SW 1271 (cell line): ENCODE results near the gene BCL3.
"Not testable (repeated sequence)": the region's sequence is repeated elsewhere in the genome, so short reads cannot be mapped to it uniquely, and the experiment has no call there.

Source experiments
- DNase-seq, 2 experiments: peaks; one replicate each; lab custom pipeline; 2025; lab: John Stamatoyannopoulos, UW

BCL3 gene

DNA sequence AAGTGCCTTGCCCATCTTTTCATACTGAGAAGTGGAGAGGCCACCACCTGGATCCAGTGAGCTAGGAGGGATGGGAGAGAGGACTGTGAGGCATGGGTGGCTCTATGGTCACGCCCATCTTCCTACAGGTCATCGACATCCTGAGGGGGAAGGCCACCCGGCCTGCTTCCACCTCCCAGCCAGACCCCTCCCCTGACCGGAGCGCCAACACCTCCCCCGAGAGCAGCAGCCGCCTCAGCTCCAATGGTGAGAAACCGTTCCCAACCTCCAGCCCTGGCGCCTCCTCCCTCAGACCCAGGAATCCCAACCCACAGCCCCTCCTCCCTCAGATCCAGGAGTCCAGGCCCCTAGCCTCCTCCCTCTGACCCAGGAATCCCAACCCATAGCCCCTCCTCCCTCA is 10.1 kb downstream of the BCL3 start:
- DNase-seq, result no peak

DNA sequence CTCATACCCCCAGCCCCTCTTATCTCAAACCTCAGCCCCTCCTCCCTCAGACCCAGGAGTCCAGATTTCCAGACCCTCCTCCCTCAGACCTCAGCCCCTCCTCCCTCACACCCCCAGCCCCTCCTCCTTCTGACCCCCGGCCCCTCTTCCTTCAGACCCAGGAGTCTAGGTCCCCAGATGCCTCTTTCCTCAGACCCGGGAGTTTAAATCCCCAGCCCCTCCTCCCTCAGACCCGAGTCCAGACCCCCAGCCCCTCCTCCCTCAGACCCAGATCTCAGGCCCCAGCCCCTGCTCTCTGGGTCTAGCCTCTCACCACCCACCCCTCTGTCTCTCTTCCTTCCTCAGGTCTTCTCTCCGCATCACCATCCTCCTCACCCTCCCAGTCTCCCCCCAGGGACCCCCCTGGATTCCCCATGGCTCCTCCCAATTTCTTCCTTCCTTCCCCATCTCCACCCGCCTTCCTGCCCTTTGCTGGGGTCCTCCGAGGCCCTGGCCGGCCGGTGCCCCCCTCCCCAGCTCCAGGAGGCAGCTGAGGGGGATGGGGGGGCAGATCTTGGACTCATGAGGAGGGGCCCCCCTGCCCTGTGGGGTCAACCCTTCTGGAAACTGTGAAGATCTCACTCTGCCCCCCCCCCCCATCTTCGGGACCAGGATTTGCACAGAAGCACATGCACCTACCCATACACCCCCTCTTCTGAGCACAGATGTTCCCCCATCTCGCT is 10.7 kb downstream of the BCL3 start:
- DNase-seq, result no peak

DNA sequence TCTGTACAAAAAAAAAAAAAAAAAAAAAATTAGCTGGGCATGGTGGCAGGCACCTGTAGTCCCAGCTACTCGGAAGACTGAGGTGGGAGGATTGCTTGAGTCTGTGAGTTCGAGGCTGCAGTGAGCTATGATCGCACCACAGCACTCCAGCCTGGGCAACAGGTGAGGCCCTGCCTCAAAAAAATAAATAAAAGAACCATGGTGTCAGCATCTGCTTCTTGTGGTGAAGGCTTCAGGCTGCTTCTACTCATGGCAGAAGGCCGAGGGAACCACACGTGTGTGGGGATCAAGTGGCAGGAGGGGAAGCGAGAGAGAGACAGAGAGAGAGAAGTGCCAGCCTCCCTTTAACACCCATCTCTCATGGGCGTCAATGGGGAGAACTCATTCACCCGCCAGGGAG is 13.5 kb downstream of the BCL3 start:
- no peak for DNase-seq

DNA sequence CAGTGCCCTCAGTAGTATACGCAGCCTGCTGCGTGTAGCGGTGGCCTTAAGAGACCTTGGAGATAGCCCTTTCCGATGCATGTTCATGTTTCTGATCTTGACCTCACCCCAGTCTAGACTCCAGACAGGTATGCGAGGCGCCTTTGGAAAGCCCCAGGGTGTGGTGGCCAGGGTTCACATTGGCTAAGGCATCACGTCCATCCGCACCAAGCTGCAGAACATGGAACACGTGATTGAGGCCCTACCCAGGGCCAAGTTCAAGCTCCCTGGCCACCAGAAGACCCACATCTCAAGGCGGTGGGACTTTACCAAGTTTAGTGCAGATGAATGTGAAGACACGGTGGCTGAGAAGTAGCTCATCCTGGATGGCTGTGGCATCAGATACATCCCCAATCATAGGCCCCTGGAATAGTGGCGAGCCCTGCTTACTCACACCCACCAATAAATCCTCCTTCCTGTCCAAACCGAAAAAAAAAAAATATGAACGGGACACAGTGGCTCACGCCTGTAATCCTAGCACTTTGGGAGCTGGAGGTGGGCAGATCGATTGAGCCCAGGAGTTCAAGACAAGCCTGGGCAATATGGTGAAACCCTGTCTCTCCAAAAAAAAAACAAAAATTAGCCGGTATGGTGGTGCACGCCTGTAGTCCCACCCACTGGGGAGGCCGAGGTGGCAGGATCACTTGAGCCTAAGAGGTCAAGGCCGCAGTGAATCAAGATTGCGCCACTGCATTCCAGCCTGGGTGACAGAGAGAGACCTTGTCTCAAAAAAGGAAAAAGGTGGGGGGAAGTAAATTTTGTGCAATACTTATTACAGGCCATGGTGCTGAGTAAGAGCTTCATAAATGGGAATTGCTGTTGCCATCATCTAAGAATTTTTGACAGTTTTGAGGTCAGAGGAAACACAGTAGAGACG is 16.8 kb downstream of the BCL3 start:
- no peak for DNase-seq

DNA sequence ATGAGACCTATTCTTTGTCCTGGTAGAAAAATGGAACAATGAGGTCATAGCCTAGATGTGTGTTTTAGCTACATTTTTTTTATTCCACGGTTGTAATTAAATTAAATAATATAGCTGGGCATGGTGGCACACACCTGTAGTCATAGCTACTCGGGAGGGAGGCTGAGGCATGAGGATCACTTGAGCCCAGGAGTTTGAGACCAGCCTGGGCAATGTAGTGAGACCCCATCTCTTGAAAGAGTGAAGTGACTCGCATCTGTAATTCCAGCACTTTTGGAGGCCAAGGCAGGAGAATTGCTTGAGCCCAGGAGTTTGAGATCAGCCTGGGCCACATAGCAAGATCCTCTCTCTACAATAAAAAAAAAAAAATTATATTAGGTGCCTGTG is 17.4 kb downstream of the BCL3 start:
- no peak for DNase-seq

DNA sequence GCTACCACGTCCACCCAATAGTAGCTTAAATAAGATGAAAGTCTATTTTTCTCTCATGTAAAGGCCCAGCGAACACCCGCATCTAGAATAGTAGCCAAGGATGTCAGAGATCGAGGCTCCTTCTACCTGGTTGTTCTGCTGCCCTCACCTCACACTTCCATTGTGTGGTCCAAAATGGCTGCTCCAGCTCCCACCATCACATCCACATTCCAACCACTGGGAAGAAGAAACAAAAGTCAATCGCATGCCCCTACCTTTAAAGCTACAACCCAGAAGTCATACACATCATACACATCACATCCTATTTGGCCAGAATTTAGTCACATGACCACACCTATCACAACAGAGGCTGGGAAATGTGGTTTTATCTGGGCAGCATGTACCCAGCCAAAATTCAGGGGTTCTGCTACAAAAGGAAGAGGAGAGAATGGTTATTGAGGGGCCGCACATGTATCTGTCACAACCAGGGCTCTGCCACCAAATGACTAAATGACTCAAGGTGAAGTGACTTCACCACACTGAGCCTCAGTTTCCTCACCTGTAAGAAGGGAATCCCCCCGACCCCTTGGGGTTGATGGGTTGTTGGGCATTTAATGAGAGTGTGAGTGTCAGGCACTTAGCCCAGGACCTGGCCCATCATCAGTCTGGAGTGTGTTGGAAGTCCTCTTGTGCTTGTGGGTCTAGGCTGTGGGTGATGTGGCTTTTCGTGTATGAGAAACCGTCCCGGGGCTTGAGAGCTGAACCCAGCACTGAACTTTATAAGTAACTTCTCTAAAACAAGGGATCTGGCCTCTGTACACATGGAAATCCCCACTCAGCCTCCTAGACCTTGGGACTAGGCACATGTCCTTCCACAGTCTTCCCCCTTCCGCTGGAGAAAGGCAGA is 19.0 kb downstream of the BCL3 start:
- no peak for DNase-seq

DNA sequence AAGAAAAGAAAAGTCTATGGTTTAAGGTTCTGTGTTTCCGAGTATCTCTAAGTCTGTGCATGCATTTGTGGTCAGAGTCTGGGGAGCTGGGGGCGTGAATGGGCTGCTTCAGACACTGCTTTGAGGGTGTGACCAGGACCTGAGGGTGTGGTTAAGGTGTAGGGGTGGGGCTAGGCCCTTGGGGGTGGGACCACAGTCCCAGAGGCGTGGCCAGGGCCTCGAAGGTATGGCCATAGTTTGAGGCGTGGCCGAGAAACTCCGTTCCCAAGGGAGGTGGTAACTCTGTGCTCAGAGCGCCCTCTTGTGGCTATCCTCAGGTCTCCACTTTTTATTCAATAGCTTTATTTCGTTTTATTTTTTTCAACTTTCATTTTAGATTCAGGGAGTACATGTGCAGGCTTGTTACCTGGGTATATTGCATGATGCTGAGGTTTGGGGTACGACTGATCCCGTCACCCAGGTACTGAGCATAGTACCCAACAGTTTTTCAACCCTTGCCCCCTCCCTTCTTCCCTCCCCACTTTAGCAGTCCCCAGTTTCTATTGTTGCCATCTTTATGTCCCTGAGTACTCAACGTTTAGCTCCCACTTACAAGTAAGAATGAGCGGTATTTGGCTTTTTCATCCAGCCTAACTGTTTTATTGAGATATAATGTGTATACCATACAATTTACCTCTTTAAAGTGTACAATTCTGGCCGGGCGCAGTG is 22.2 kb downstream of the BCL3 start:
- peak; percentile 74 to 89 for DNase-seq

DNA sequence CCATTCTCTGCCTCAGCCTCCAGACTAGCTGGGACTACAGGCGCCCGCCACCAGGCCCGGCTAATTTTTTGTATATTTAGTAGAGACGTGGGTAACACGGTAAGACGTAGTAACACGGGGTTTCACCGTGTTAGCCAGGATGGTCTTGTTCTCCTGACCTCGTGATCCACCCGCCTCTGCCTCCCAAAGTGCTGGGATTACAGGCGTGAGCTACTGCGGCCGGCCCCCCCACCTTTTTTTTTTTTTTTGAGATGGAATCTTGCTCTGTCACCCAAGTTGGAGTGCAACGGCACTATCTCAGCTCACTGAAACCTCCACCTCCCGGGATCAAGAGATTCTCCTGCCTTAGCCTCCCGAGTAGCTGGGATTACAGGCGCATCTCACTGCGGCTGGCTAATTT is 23.6 kb downstream of the BCL3 start:
- DNase-seq, result not testable (repeated sequence)

DNA sequence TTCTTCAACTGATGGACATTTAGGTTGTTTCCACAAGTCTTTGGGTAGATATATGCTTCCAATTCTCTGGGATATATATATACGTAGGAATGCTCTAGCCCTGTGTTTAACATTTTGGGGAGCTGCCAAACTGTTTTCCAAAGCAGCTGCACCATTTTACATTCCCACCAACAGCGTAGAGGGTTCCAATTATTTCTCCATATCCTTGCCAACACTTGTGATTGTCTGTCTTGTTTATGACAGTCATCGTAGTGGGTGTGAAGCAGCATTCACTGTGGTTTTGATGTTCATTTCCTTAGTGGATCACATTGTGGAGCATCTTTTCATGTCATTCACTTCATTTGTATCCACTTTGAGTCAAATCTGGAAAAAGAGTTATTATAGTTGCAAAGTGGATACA is 24.5 kb downstream of the BCL3 start:
- no peak for DNase-seq

DNA sequence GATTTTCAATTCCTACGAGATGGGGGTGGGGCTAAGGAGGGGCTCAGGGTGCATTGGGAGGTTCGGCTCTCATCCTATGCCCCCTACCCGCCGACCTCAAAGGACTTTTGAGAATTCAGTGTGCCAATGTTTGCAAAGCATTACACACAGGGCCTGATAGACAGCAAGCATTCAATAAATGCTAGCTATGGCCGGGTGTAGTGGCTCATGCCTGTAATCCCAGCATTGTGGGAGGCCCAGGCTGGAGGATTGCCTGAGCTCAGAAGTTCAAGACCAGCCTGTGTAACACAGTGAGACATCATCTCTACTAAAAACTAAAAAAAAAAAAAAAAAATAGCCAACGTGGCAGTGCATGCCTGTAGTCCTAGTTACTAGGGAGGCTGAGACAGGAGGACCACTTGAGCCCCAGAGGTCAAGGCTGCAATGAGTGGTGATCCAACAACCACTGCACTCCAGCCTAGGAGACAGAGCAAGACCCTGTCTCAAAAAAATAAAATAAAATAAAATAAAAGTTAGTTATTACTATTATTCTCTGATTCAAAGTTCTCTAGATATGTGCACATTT is 27.2 kb downstream of the BCL3 start:
- DNase-seq, result no peak

DNA sequence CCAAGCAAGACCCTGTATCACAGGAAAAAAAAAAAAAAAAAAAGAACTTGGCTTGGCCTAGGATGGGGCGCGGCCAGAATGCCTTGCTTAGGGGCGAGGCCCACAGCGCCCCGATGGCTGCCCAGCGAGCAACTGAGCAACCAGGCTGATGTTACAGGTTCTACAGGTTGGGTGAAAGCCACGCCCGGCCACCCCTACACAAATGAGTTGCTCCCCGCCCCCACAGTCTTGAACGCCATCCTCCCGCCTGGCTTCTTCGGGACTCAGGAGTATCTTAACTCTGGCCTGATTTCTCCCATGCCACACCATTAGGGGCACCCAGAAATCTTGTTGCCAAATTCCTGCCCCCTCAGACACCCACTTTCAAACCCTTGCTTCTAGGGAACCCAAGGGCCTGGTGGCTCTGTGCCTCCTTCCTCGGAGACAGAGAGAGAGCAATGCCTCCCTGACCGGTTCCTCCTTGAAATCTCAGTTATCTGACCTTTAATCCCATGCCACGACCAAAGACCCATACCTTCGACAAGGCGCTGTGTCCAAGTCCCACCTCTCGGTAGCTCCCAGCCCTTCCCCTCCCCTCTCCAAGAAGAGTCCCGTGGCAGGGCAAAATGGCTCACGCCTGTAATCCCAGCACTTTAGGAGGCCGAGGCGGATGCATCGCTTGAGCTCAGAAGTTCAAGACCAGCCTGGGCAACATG is 28.0 kb downstream of the BCL3 start:
- DNase-seq, result no peak

DNA sequence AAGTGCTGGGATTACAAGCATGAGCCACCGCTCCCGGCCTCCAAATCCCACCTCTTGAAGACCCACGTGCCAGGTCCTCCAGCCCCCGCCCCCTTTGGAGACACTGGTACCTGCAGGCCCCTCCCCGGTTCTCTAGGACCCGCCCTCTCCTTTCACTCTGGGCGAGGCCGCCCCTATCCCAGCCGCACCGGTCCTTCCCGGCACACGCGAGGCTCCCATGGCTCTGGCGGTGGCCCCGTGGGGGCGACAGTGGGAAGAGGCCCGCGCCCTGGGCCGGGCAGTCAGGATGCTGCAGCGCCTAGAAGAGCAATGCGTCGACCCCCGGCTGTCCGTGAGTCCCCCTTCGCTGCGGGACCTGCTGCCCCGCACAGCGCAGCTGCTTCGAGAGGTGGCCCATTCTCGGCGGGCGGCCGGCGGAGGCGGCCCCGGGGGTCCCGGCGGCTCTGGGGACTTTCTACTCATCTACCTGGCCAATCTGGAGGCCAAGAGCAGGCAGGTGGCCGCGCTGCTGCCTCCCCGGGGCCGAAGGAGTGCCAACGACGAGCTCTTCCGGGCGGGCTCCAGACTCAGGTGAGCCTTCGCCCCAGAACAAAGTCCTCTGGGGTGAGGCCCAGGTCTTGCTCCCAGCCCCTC is 29.3 kb downstream of the BCL3 start, which contains the start of gene CBLC:
Gene CBLC (plus strand): TSS at position 176 of the 633 bp plus-strand sequence. CDS start 42 bp downstream, at position 218.
- DNase-seq, result no peak

DNA sequence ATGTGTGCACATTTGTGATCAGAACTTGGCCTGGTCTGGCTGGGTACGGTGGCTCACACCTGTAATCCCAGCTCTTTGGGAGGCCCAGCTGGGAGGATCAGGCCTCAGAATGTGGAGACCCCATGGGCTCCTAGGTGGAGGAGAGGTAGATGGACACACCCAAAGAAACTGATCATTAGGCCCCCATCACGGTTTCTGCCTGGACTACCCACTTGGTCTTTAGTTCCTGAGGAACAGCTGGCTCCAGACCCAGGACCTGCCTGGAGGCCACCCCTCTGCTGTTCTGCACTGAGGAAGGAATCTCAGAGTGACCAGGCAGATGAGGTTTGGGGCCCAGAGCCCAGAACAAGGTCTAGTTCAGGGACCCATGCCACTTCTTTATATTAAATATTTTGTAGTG is 30.6 kb downstream of the BCL3 start:
- no peak for DNase-seq

DNA sequence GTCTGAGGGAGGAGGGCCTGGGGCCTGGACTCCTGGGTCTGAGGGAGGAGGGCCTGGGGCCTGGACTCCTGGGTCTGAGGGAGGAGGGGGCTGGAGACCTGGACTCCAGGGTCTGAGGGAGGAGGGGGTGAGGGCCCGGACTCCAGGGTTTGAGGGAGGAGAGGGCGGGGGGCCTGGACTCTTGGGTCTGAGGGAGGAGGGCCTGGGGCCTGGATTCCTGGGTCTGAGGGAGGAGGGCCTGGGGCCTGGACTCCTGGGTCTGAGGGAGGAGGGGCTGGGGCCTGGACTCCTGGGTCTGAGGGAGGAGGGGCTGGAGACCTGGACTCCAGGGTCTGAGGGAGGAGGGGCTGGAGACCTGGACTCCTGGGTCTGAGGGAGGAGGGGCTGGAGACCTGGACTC is 33.2 kb downstream of the BCL3 start:
- not testable (repeated sequence) for DNase-seq

DNA sequence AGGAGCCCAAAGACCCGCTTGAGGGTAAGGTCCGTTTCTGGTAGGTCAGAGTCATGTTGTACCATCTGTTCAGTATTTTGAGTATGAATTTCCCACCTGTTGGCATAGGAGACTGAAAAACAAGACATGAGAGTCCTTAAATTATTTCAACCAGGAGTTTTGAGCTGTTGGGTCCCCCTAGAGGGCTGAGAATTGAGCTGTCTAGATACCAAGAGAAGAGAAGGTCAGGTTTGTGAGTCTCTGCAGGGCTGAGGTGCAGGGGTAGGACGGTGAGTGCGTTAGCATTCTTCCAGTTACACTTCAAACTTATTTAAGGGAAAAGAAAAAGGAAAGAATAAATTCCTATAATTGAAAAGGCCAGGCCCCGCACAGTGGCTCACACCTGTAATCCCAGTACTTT is 34.2 kb downstream of the BCL3 start:
- DNase-seq, result no peak

DNA sequence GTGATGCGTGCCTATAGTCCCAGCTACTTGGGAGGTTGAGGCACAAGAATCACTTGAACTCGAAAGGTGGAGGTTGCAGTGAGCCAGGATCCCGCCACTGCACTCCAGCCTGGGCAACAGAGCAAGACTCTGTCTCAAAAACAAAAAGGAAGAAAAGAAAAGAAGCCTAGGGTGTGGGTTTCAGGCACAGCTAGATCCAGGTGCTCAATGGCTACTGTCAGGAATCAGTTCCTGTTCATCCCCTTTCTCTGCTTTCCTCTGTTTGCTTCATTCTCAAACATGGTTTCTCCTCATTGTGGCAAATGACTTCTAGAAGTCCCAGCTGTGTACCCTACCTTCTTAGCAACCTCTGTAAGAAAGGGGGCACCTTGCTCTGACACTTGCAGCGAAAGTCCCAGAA is 35.0 kb downstream of the BCL3 start:
- DNase-seq, result no peak

DNA sequence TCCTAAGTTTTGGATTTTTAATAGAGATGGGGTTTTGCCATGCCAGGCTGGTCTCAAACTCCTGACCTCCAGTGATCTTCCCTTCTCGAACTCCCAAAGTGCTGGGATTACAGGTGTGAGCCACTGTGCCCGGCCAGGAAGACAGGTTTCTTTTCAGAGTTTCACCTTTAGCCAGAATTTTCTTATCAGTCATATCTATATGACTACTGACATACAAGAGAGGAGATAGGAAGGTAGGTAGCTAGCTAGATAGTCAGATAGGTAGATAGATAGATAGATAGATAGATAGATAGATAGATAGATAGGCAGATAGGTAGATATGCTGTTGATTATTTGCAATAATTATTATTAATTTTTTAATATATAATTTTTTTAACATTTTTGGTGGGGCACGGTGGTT is 36.8 kb downstream of the BCL3 start:
- DNase-seq, result no peak

DNA sequence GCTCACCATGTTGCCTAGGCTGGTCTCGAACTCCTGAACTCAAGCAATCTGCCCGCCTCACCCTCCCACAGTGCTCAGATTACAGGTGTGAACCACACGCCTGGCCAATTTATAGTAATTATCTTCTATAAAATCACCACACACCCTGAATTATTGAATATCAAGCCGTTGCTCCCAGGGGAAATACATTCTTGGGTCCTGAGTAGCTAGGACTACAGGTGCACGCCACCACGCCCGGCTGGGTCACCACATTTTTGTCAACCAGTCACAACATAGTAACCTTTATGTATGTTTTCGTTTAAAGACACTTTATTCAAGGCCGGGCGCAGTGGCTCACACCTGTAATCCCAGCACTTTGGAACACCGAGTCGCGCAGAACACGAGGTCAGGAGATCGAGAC is 37.5 kb downstream of the BCL3 start:
- no peak for DNase-seq

DNA sequence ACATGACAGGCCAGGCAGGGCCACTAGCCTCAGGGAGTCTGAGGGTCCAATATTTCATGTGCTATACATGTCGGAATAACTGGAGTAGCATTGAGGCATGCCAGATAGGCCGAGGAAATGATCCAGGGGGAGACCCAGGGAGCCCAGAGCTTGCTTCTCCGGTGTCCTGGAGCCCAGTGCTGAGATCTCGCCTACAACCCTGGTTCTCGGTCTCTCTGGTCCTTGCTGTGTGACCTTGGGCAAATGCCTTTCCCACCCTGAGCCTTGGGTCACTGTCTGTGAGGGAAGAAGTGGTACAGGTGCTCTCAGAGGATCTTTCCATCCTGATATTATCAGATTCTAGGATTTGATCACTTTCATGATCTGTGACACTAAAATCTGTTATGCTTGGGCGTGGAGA is 40.5 kb downstream of the BCL3 start:
- no peak for DNase-seq

DNA sequence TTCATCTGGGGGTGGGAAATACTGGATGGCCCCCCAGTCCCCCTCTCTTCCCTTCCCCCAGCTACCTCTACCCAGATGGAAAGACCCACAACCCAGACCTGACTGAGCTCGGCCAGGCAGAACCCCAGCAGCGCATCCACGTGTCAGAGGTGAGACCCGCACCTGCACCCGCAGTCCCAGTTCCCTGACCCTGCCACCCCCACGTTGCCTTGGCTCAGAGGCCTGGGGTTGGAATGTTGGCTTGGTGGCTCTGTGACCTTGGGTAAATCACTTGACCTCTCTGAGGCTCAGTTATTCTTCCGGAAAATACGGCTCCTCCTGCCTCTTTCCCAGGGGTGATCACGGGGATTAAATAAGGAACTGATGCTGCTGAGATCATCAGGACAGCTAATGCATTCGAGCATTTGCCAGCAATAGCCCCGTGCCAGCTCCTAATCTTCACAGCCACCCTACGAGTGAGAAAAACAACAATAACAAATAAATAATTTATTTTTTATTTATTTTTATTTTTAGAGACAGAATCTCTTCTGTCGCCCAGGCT is 41.5 kb downstream of the BCL3 start:
- no peak for DNase-seq
